Measurements from ENCODE around the gene DET1.
A peak's percentile ranks its signal among the peaks of the same experiment; 100 is the strongest.

The DET1 gene

GRCh38 chr15:88480981-88481380 is 65.5 kb downstream of the DET1 start:
- Histone ChIP-seq H3K18ac (ENCODE audit: low read length) (no peak overlapping the region), H4K12ac (ENCODE audit: low read depth, low read length) (no peak overlapping the region), H3K27me3 (ENCODE audit: insufficient read depth, low read length) (no peaks in the 10 kb centered on the region), H2BK120ac (ENCODE audit: insufficient read depth, low read length, poor library complexity) (no peak overlapping the region), H3K9me3 (ENCODE audit: insufficient read depth, low read depth, low read length) (no peaks in the 10 kb centered on the region), H3K4ac (ENCODE audit: low read depth, low read length) (no peak overlapping the region), H2BK12ac (ENCODE audit: low read length) (no peak overlapping the region), H2BK5ac (ENCODE audit: low read depth, low read length, poor library complexity) (no peak overlapping the region), H3K4me3 (ENCODE audit: low read depth, low read length) (no peak overlapping the region), H3K4me1 (ENCODE audit: control insufficient read depth in 1 of 2, insufficient read depth in 2 of 2, low read length in 2 of 2) (peaks cover 8 to 15% of the 10 kb centered on the region in 2 experiments), H3K36me3 (ENCODE audit: control insufficient read depth in 1 of 2, insufficient read depth in 2 of 2, low read length in 2 of 2) (peaks cover 11 to 16% of the 10 kb centered on the region in 2 experiments), H3K23ac (ENCODE audit: low read length) (no peak overlapping the region), H3K79me2 (ENCODE audit: control insufficient read depth, insufficient read depth, low read length, poor library complexity) (no peaks in the 10 kb centered on the region), H4K8ac (ENCODE audit: low read depth, low read length) (no peak overlapping the region), H2AK5ac (ENCODE audit: low read length) (no peak overlapping the region), H3K9ac (ENCODE audit: low read length) (no peak overlapping the region), H2AFZ (ENCODE audit: insufficient read depth, low read length, poor library complexity) (no peak overlapping the region), H3K4me2 (ENCODE audit: low read length) (no peak overlapping the region), H3K79me1 (ENCODE audit: low read length) (peaks cover 6% of the 10 kb centered on the region), H3K27ac (ENCODE audit: low read depth, low read length) (no peak overlapping the region), H3K14ac (ENCODE audit: low read length) (no peak overlapping the region), H4K91ac (ENCODE audit: low read depth, low read length) (no peak overlapping the region)
- DNase-seq: no peak
- WGBS (ENCODE audit: extremely low coverage, insufficient coverage, insufficient read length): no CpG with 5 or more reads among the region's 8 CpGs

GRCh38 chr15:88479169-88479568 is 67.3 kb downstream of the DET1 start:
- peaks cover 14 to 24% of the 10 kb centered on the region in 2 experiments for H3K36me3 ChIP-seq (ENCODE audit: control insufficient read depth in 1 of 2, insufficient read depth in 2 of 2, low read length in 2 of 2)
- peak overlapping the region; percentile 4 for H2BK5ac ChIP-seq (ENCODE audit: low read depth, low read length, poor library complexity)
- no peak overlapping the region for H3K4me3 ChIP-seq (ENCODE audit: low read depth, low read length)
- no peak overlapping the region for H3K14ac ChIP-seq (ENCODE audit: low read length)
- no peak for DNase-seq
- H4K8ac ChIP-seq (ENCODE audit: low read depth, low read length): peak overlapping the region; percentile 44
- H3K27ac ChIP-seq (ENCODE audit: low read depth, low read length): no peak overlapping the region
- H4K12ac ChIP-seq (ENCODE audit: low read depth, low read length): no peak overlapping the region
- no peak overlapping the region for H3K23ac ChIP-seq (ENCODE audit: low read length)
- no peaks in the 10 kb centered on the region for H3K27me3 ChIP-seq (ENCODE audit: insufficient read depth, low read length)
- H3K4ac ChIP-seq (ENCODE audit: low read depth, low read length): no peak overlapping the region
- peak overlapping the region; percentile 51 for H2BK12ac ChIP-seq (ENCODE audit: low read length)
- no peak overlapping the region for H3K18ac ChIP-seq (ENCODE audit: low read length)
- no peak overlapping the region for H3K4me2 ChIP-seq (ENCODE audit: low read length)
- H2BK120ac ChIP-seq (ENCODE audit: insufficient read depth, low read length, poor library complexity): no peak overlapping the region
- H3K9ac ChIP-seq (ENCODE audit: low read length): no peak overlapping the region
- no peak overlapping the region for H2AFZ ChIP-seq (ENCODE audit: insufficient read depth, low read length, poor library complexity)
- H2AK5ac ChIP-seq (ENCODE audit: low read length): no peak overlapping the region
- WGBS (ENCODE audit: extremely low coverage, insufficient coverage, insufficient read length): no CpG with 5 or more reads among the region's 3 CpGs
- H3K79me1 ChIP-seq (ENCODE audit: low read length): no peaks in the 10 kb centered on the region
- peaks cover 0 to 3% of the 10 kb centered on the region in 2 experiments for H3K4me1 ChIP-seq (ENCODE audit: control insufficient read depth in 1 of 2, insufficient read depth in 2 of 2, low read length in 2 of 2)
- H4K91ac ChIP-seq (ENCODE audit: low read depth, low read length): peak overlapping the region; percentile 45
- no peaks in the 10 kb centered on the region for H3K79me2 ChIP-seq (ENCODE audit: control insufficient read depth, insufficient read depth, low read length, poor library complexity)
- H3K9me3 ChIP-seq (ENCODE audit: insufficient read depth, low read depth, low read length): no peaks in the 10 kb centered on the region

GRCh38 chr15:88477904-88478303 is 68.6 kb downstream of the DET1 start:
- Histone ChIP-seq H3K4me1 (ENCODE audit: control insufficient read depth in 1 of 2, insufficient read depth in 2 of 2, low read length in 2 of 2) (peaks cover 0 to 3% of the 10 kb centered on the region in 2 experiments), H3K9ac (ENCODE audit: low read length) (no peak overlapping the region), H3K79me2 (ENCODE audit: control insufficient read depth, insufficient read depth, low read length, poor library complexity) (no peaks in the 10 kb centered on the region), H3K9me3 (ENCODE audit: insufficient read depth, low read depth, low read length) (no peaks in the 10 kb centered on the region), H3K27me3 (ENCODE audit: insufficient read depth, low read length) (no peaks in the 10 kb centered on the region), H2BK120ac (ENCODE audit: insufficient read depth, low read length, poor library complexity) (no peak overlapping the region), H4K8ac (ENCODE audit: low read depth, low read length) (peak overlapping the region; percentile 20), H3K4me2 (ENCODE audit: low read length) (no peak overlapping the region), H2BK12ac (ENCODE audit: low read length) (peak overlapping the region; percentile 12), H3K14ac (ENCODE audit: low read length) (no peak overlapping the region), H2AFZ (ENCODE audit: insufficient read depth, low read length, poor library complexity) (no peak overlapping the region), H3K36me3 (ENCODE audit: control insufficient read depth in 1 of 2, insufficient read depth in 2 of 2, low read length in 2 of 2) (peaks cover 16 to 30% of the 10 kb centered on the region in 2 experiments), H3K18ac (ENCODE audit: low read length) (no peak overlapping the region), H3K79me1 (ENCODE audit: low read length) (no peaks in the 10 kb centered on the region), H2AK5ac (ENCODE audit: low read length) (no peak overlapping the region), H4K91ac (ENCODE audit: low read depth, low read length) (no peak overlapping the region), H3K4ac (ENCODE audit: low read depth, low read length) (no peak overlapping the region), H3K23ac (ENCODE audit: low read length) (no peak overlapping the region), H3K4me3 (ENCODE audit: low read depth, low read length) (no peak overlapping the region), H3K27ac (ENCODE audit: low read depth, low read length) (no peak overlapping the region), H4K12ac (ENCODE audit: low read depth, low read length) (no peak overlapping the region), H2BK5ac (ENCODE audit: low read depth, low read length, poor library complexity) (no peak overlapping the region)
- no CpG with 5 or more reads among the region's 5 CpGs for WGBS (ENCODE audit: extremely low coverage, insufficient coverage, insufficient read length)
- no peak for DNase-seq

- Histone ChIP-seq H2BK12ac (ENCODE audit: low read length) (no peak overlapping the region), H2BK5ac (ENCODE audit: low read depth, low read length, poor library complexity) (no peak overlapping the region), H3K4ac (ENCODE audit: low read depth, low read length) (no peak overlapping the region), H2AFZ (ENCODE audit: insufficient read depth, low read length, poor library complexity) (no peak overlapping the region), H3K14ac (ENCODE audit: low read length) (no peak overlapping the region), H3K9me3 (ENCODE audit: insufficient read depth, low read depth, low read length) (no peaks in the 10 kb centered on the region), H3K23ac (ENCODE audit: low read length) (no peak overlapping the region), H3K18ac (ENCODE audit: low read length) (no peak overlapping the region), H3K4me1 (ENCODE audit: control insufficient read depth in 1 of 2, insufficient read depth in 2 of 2, low read length in 2 of 2) (peaks cover 0 to 3% of the 10 kb centered on the region in 2 experiments), H3K9ac (ENCODE audit: low read length) (no peak overlapping the region), H3K27me3 (ENCODE audit: insufficient read depth, low read length) (no peaks in the 10 kb centered on the region), H4K8ac (ENCODE audit: low read depth, low read length) (no peak overlapping the region), H3K4me3 (ENCODE audit: low read depth, low read length) (no peak overlapping the region), H4K91ac (ENCODE audit: low read depth, low read length) (no peak overlapping the region), H3K36me3 (ENCODE audit: control insufficient read depth in 1 of 2, insufficient read depth in 2 of 2, low read length in 2 of 2) (peaks cover 20 to 36% of the 10 kb centered on the region in 2 experiments), H4K12ac (ENCODE audit: low read depth, low read length) (no peak overlapping the region), H3K79me1 (ENCODE audit: low read length) (no peaks in the 10 kb centered on the region), H3K79me2 (ENCODE audit: control insufficient read depth, insufficient read depth, low read length, poor library complexity) (no peaks in the 10 kb centered on the region), H3K4me2 (ENCODE audit: low read length) (no peak overlapping the region), H2BK120ac (ENCODE audit: insufficient read depth, low read length, poor library complexity) (no peak overlapping the region), H2AK5ac (ENCODE audit: low read length) (no peak overlapping the region), H3K27ac (ENCODE audit: low read depth, low read length) (no peak overlapping the region)
- DNase-seq: no peak
- WGBS (ENCODE audit: extremely low coverage, insufficient coverage, insufficient read length): no CpG with 5 or more reads among the region's 7 CpGs
These were observed 69.4 kb downstream of the DET1 start for GRCh38 chr15:88477126-88477525.
